ENCODE measurements around the gene PPP4R2.

GRCh38 chr3:72950801-72951200 lies 45.8 kb upstream of the PPP4R2 start:
- TF ChIP-seq CTCF (IDR thresholded peaks at IDR 0.05 in 8 of 11, conservative IDR thresholded peaks at IDR 0.05 in 3 of 11) (no peak), POLR2A (IDR thresholded peaks at IDR 0.05) (no peak), POLR2AphosphoS5 (IDR thresholded peaks at IDR 0.05) (no peak)
